Fibroblast of the aortic adventitia (primary cell): ENCODE measurements around the gene ZIC5. TPM values are rescaled to one million over a fixed set of nuclear protein-coding genes. Genes with fewer than 3 reads are reported as not detected.

Source experiments
- DNase-seq: peaks from one replicate; pipeline ENCODE4 v3.0.0-alpha.2; 2010; ENCODE audit warnings: low read depth
- H3K4me3 ChIP-seq: 2 replicates; pipeline ENCODE4 v1.5.1; 2011; ENCODE audit warnings: low read depth, mild to moderate bottlenecking, control low read depth, low read length, moderate library complexity
- CTCF ChIP-seq: IDR thresholded peaks from 2 replicates; pipeline ENCODE4 v1.5.1; 2011; ENCODE audit warnings: mild to moderate bottlenecking, low read length, control low read depth, inconsistent platforms; ENCODE audit not compliant: insufficient read depth
- total RNA-seq: library from RNA; depleted of rRNA; stranded (reverse); fragments of >200 nt; gene quantifications from 2 replicates; pipeline ENCODE4 v1.2.3, GENCODE V29; 2012; ENCODE audit warnings: low replicate concordance

The ZIC5 gene
- total RNA-seq, 1 donor, result not detected

- TF ChIP-seq CTCF, result no peak
- no peak overlapping the region for H3K4me3 ChIP-seq
- no peak for DNase-seq
Observed at GRCh38 chr13:99979453-99980200, 8.1 kb upstream of the ZIC5 start.

GRCh38 chr13:99978799-99979452 is 7.4 kb upstream of the ZIC5 start:
- no peak for TF ChIP-seq CTCF
- no peak for DNase-seq
- H3K4me3 ChIP-seq, result no peak overlapping the region

- no peak for DNase-seq
- H3K4me3 ChIP-seq, result no peak overlapping the region
- no peak for TF ChIP-seq CTCF
Observed at GRCh38 chr13:99977912-99978798, 6.6 kb upstream of the ZIC5 start.

GRCh38 chr13:99977334-99977911 is 5.9 kb upstream of the ZIC5 start:
- no peak for DNase-seq
- no peak overlapping the region for H3K4me3 ChIP-seq
- no peak for TF ChIP-seq CTCF

- no peak for DNase-seq
- TF ChIP-seq CTCF, result no peak
- no peak overlapping the region for H3K4me3 ChIP-seq
Observed at GRCh38 chr13:99976575-99976974, 5.0 kb upstream of the ZIC5 start.

- TF ChIP-seq CTCF, result no peak
- H3K4me3 ChIP-seq, result no peak overlapping the region
- no peak for DNase-seq
Observed at GRCh38 chr13:99975626-99976025, 4.1 kb upstream of the ZIC5 start.
